GM21825 (cell line): ENCODE data around the gene HOXC11.

ENCODE experiments used
- ATAC-seq: cut with Tn5 transposase; IDR thresholded peaks from one replicate; pipeline ENCODE4 v1.9.1; 2021; ENCODE audit warnings: mild to moderate bottlenecking, moderate library complexity; ENCODE audit not compliant: unreplicated experiment

Gene HOXC11

GRCh38 chr12:54007538-54008259, 34.8 kb downstream of the HOXC11 start:
- no peak for ATAC-seq

GRCh38 chr12:54008260-54008552, 35.3 kb downstream of the HOXC11 start:
- no peak for ATAC-seq

DNA sequence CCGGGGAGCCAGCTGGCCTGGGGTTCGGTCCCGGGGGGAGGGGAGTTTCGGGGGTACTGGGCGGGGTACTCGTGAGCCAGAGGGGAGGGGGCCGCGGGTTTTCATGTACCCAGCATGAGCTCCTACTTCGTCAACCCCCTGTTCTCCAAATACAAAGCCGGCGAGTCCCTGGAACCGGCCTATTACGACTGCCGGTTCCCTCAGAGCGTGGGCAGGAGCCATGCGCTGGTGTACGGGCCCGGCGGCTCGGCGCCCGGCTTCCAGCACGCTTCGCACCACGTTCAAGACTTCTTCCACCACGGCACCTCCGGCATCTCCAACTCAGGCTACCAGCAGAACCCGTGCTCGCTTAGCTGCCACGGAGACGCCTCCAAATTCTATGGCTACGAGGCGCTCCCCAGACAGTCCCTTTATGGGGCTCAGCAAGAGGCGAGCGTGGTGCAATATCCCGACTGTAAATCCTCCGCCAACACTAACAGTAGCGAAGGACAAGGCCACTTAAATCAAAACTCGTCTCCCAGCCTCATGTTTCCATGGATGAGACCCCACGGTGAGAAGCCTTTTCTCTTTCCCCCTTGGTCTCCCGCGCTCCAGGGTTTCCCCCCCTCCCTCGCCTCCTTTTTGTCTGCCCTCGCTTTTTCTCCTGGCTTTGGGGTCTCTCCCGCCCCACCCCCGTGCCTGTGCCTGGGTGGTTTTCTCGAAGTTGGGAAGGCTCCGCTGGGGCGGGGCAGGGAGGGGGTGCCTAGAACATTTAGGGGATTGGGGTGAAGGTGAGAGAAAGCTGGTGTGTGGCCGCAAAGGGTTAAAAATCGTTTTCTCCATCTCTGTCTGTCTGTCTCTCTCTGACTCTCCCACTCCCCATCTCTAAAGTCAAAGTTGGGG, 36.5 kb downstream of the HOXC11 start:
- ATAC-seq = no peak

GRCh38 chr12:54010053-54010971, 37.4 kb downstream of the HOXC11 start:
- ATAC-seq = no peak

GRCh38 chr12:54010972-54011664, 38.2 kb downstream of the HOXC11 start:
- ATAC-seq = no peak

DNA sequence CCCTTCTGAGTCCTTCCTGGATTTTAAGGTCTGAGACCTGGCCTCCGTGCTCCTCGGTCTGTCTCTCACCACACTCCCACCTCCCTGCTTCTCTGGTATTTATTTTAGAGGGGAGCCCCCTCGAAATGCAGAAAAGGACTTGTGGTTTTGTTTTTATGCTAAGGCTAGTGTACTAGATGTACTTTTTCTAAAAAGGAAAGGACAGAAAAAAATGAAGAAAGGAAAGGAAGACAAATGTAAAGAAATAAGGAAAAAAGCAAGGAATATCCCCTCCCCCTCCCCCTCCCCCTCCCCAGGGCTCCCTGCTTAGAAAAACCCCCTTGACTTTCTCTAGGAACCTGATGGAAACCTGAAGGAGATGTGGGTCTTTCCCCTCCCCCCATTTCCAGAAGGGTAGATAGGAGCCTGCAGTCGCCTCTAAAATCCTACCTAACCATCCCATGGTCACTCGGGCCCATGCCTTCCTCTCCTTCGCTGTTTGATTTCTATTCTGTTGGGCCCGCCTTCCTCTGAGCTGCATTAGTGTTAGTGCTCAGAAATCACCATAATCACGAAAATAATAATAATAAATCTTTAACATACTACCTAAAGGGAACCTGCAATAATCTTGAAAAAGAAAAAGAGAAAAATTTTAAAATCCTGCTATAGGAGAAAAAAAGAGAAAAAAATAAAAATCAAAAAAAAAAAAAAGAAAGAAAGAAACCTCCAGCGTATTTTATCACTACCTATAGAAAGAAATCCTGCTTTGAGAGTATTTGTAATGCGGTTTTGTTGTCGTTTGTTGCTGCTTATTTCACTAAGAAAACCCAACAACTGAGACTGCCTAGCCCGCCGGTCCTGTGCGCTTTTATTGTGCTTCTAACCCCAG, 39.0 kb downstream of the HOXC11 start:
- no peak for ATAC-seq

- ATAC-seq = no peak
Measured at GRCh38 chr12:54012631-54013409, 39.9 kb downstream of the HOXC11 start.

DNA sequence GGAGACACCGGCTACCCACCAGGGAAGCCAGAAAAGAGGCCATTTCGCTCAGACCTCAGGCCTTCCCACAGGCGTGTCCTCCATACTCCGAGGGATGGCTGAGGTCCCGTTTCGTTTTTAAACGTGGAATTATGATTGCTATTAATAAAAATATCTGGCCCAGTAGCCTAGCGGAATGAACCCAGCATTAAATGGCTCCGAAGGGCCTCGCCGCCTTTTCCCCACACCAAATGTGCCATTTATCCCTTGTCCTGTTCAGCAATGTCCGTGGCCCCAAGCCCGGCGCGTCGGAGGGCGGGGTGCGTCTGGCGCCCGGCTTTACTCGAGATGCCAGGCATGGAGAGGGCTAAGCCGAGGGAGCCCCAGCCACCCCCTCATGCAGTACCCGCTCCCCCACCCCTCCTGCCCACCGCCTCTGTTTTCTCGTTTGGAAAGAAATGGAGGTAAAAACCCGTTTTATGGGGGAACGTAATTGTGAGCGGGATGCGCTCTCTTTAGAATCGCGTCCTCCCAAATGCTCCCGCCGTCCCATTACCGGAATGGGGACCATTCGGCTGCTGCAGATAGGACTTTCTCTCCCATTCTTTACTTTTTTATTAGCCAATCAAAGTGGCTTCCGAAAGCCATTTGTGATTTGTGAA, 41.6 kb downstream of the HOXC11 start:
- ATAC-seq = no peak

DNA sequence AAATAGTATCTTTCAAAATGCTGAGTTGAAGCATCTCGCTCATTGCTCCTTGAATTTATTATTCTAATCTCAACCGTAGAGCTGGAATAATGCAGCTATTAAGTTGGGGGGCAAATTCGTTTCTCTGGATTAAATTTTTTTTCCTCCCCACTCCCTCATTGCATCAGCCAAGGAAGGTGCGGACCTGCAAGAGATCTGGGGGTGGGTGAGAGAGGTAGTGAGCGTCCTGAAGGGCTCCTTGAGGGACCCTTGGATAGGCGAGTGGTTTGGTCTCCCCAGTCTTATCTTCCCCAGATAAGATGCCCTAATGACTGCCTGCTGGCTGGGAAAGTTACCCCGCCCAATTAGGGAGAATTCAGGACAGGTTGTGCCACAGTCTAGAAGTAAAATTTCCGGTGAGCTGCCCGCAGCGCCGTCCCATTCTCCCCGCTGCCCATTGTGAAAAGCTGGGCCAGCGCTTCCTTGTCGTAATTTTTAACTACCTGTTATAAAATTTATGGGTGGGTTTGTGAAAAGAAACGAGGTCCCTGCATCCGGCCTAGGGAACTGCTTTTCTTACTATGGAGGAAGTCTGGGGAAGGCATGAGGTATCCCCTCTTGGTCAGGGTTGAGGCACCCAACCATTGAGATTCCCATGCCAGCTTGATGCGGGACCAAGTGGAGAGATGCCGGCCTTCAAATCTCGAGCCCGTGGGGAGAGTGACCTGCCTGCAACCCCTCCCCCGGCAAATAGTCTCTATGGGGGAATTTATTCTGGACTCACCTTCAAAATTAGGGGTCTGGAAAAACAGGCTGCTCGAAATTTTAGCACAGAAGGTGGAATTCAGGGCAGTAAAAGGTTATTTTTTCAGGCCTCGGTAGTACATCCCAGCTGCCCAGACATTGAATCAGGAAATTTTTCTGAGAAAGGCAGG, 42.3 kb downstream of the HOXC11 start:
- ATAC-seq = no peak

DNA sequence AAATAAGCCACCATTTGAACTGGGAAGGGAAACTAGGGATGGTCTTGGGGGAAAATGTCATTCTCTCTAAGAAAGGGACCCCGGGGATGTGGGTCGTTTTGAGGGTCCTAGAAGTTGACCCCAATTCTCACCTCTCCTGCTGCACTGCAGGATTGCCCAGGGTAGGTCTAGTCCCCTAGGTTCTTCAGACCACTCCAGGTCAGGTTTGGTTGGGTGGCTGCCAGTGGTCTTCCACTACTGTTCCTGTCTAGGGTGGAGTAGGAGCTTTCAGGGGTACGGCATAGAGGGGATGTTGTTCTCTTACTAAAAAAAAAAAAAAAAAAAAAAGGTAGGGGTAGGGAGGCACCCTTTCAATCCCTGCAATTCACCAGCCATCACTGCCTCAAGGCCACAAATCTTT, 43.1 kb downstream of the HOXC11 start:
- ATAC-seq = no peak

GRCh38 chr12:54016478-54016964, 43.6 kb downstream of the HOXC11 start:
- ATAC-seq = no peak

DNA sequence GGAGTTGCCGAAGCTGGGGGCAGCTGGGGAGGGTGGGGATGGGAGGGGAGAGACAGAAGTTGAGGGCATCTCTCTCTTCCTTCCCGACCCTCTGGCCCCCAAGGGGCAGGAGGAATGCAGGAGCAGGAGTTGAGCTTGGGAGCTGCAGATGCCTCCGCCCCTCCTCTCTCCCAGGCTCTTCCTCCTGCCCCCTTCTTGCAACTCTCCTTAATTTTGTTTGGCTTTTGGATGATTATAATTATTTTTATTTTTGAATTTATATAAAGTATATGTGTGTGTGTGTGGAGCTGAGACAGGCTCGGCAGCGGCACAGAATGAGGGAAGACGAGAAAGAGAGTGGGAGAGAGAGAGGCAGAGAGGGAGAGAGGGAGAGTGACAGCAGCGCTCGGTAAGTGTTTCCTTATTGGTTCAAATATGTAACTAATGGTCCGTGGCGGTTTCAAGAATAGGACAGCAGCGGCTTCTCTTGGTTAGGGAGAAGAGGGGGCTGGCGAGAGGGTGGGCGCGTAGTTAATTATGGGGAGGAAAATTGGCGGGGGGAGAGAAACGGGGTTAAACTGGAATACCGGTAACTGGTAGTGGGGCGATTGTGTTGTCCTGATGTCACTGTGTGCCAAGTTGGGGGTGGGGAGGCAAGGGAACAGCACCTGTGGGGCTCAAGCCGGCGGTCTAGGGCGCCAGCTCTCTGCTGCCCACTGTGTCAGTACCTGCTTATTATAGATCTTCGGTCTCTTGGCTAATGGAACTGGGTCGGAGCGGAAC, 44.3 kb downstream of the HOXC11 start:
- ATAC-seq = peak; percentile 26

DNA sequence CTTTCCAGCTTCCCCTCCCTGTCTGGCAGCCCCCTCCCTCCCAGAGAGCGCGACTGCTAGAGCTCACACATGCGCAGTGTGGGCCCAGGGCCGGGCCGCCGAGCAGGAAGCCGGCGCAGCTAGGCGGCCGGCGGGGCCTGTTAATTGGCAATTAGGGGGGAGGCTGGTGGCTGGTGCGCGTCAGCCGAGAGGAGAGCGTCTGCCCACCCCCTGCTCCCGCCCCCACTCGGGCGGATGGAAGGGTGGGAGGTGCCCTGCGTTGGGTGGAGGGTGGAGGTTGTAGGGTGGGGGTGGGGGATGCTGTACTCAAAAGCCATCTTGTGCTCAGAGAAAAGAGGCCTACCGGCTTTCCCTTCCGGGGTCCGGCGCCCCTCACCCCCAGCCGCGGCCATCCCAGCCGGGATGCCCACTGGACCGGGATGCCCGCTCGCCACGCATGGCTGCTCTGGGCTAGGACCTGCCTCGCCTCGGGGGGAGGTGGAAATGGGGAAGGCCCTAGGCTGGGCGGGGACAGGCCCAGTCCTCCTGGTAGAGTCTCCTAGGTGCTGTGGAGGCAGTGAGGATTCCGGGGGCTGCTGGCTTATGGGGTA, 45.0 kb downstream of the HOXC11 start:
- peak; percentile 70 for ATAC-seq

DNA sequence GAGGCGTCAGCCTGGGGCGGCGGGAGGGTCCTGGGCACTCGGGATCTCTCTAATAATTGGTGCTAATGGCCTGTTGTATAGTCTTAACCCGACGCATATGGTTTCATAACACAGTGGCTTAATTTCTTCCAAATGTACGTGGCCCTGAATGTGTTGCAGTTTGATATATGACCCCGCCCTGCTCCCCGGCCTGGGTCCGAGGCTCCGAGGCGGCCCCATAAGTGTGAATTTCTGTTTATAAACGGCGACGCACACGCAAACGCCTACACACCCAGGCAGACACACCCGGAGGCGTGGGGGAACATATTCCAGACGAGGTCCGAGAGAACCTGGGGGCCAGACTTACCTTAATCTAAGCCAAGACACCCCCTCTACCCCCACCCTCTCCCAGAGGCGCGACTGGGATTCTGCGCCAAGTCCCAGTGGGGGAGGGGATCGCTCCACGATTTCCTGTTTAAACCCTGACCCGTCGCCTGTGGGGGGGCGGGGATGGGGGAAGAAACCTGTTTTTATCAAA, 45.6 kb downstream of the HOXC11 start:
- no peak for ATAC-seq

DNA sequence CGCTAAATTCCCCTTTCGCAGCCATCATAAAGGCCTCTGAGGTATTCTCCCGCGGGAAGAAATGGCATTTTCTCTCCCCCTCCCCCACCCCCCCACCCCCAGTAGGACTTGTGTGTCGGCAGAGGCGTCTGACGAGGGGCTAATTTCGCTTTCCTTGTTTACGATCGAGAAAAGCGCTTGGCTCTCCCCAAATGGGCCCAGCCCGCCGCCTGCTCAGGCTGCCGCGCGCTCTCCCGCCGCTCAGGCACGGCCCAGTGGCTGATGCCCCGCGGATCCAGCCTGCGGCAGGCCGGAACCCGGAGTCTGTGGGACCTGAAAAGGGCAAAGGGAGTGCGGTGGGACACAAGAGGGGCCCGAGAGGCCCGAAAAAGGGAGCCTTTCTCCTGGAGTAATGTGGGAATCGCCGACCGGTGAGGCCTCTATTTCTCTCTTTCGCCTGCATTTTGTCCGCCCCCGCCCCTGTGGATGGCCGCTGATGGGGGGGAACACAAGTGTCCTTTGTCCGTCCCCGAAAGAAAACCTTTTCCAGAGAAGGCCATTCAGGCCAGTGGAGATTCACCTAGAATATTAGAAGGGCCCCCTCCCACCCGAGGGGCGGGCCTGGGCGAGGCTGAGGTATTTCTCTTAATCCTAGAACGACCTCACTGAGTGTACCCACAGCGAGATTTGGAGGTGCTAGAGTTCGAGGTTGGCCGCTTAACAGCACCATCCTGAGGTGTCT, 46.3 kb downstream of the HOXC11 start:
- ATAC-seq = no peak
